Activated CD8-positive, alpha-beta T cell treated with anti-CD3 and anti-CD28 coated beads for 36 hours (primary cell): Measurements from ENCODE around the gene ODF4. TPM values are rescaled to one million over a fixed set of nuclear protein-coding genes. Genes with fewer than 3 reads are reported as not detected.
A peak's percentile ranks its signal among the peaks of the same experiment; 100 is the strongest.

ENCODE experiments used
- ATAC-seq: fragments of 200-7000 bp; cut with Tn5 transposase; one replicate; pipeline ENCODE4 v1.10.0; 2021; ENCODE audit warnings: mild to moderate bottlenecking, moderate library complexity
- CTCF ChIA-PET: fragments of 350-600 bp; sonication (Branson Sonifier 250); formaldehyde crosslinking; loops from one replicate; lab custom pipeline; 2021; ENCODE audit warnings: antibody characterized with exemption; lab: Charles Lee
- POLR2A ChIA-PET: fragments of 350-600 bp; sonication (Branson Sonifier 250); formaldehyde crosslinking; loops from one replicate; lab custom pipeline; 2021; ENCODE audit warnings: antibody characterized with exemption; lab: Charles Lee
- DNase-seq: peaks from one replicate; pipeline ENCODE4 v3.0.0-alpha.2; 2020
- H3K27ac Mint-ChIP-seq: one replicate; pipeline ENCODE4 v1.8.0; 2021; ENCODE audit warnings: mild to moderate bottlenecking, mixed read lengths
- H3K27me3 Mint-ChIP-seq: one replicate; pipeline ENCODE4 v1.8.0; 2021; ENCODE audit warnings: mixed read lengths
- H3K36me3 Mint-ChIP-seq: one replicate; pipeline ENCODE4 v1.8.0; 2021; ENCODE audit warnings: low read depth, mixed read lengths
- H3K4me1 Mint-ChIP-seq: one replicate; pipeline ENCODE4 v1.8.0; 2021; ENCODE audit warnings: low read depth, mixed read lengths
- H3K4me3 Mint-ChIP-seq: one replicate; pipeline ENCODE4 v1.8.0; 2021; ENCODE audit warnings: mild to moderate bottlenecking, moderate library complexity, mixed read lengths
- H3K9me3 Mint-ChIP-seq: one replicate; pipeline ENCODE4 v1.8.0; 2021; ENCODE audit warnings: mixed read lengths
- CTCF ChIP-seq: fragments of 200-600 bp; IDR thresholded peaks from one replicate; pipeline ENCODE4 v1.8.0; 2022; ENCODE audit warnings: antibody characterized with exemption, mild to moderate bottlenecking
- intact Hi-C: fragments of 100-400 bp; cut with micrococcal nuclease; formaldehyde crosslinking; loops from one replicate; pipeline ENCODE4 v1.10.0; 2022
- total RNA-seq, 2 experiments: library from RNA; stranded (reverse); gene quantifications; one replicate each; pipeline ENCODE4 v1.2.3, GENCODE V29; 2021

ODF4 gene
- total RNA-seq, 2 experiments from 2014 or later: not detected

- H3K9me3 Mint-ChIP-seq: no peaks in the 10 kb centered on the region
- peak within 1 kb of the TSS; percentile 97 for H3K4me3 Mint-ChIP-seq
- ATAC-seq: peak; percentile 92
- ChIA-PET CTCF (interaction anchor here (0.6 to 2.9 kb wide), 18 partner anchors 8 to 814 kb away, joined by 3 to 17 read pairs (median 4); partner anchors contain the start of genes MYH10, NDEL1 and SLC25A35), POLR2A (interaction anchor here (0.6 to 2.0 kb wide), 8 partner anchors 11 to 363 kb away, joined by 3 to 7 read pairs (median 4); partner anchors contain the start of gene NDEL1)
- H3K27me3 Mint-ChIP-seq: no peaks in the 10 kb centered on the region
- TF ChIP-seq CTCF: peak; percentile 100
- H3K4me1 Mint-ChIP-seq: peaks cover 50% of the 10 kb centered on the region
- H3K36me3 Mint-ChIP-seq: peaks cover 48% of the 10 kb centered on the region
- intact Hi-C loops: loop anchor here (10.0 kb wide), 1 partner anchor 362 kb away; the partner anchor contains the start of gene CCDC42
- peak; percentile 98 for DNase-seq
- H3K27ac Mint-ChIP-seq: peak within 1 kb of the TSS; percentile 98
Observed at GRCh38 chr17:8383143-8383822, 43.6 kb downstream of the ODF4 start, which contains the start of gene RPL26. RPL26 (minus strand) TSS chr17:8383193; CDS start chr17:8382310, 883 bp downstream.

- TF ChIP-seq CTCF: no peak
- Mint-ChIP-seq H3K9me3 (no peaks in the 10 kb centered on the region), H3K4me3 (peak overlapping the region; percentile 97), H3K27ac (no peak overlapping the region), H3K27me3 (no peaks in the 10 kb centered on the region), H3K36me3 (peaks cover 32% of the 10 kb centered on the region), H3K4me1 (peaks cover 41% of the 10 kb centered on the region)
- POLR2A ChIA-PET: interaction anchor here (2.0 kb wide), 1 partner anchor 9 kb away, joined by 7 read pairs; no protein-coding TSS in a partner anchor
- intact Hi-C loops: loop anchor here (10.0 kb wide), 1 partner anchor 360 kb away; the partner anchor contains the start of gene CCDC42
- CTCF ChIA-PET: interaction anchor here (0.6 kb wide), 1 partner anchor 362 kb away, joined by 3 read pairs; no protein-coding TSS in a partner anchor
- DNase-seq (no peak), ATAC-seq (no peak)
Observed at GRCh38 chr17:8384801-8385378, 45.2 kb downstream of the ODF4 start.

- Mint-ChIP-seq H3K27me3 (no peaks in the 10 kb centered on the region), H3K4me3 (no peak overlapping the region), H3K4me1 (peaks cover 25% of the 10 kb centered on the region), H3K27ac (peak overlapping the region; percentile 12), H3K9me3 (no peaks in the 10 kb centered on the region), H3K36me3 (peaks cover 13% of the 10 kb centered on the region)
- ChIA-PET POLR2A (no interaction called here), CTCF (interaction anchor here (1.3 to 2.4 kb wide), 4 partner anchors 10 to 399 kb away, joined by 5 to 8 read pairs (median 6); partner anchors contain the start of gene KRABD2)
- intact Hi-C loops: loop anchor here (10.0 kb wide), 1 partner anchor 358 kb away; the partner anchor contains the start of gene CCDC42
- no peak for TF ChIP-seq CTCF
- ATAC-seq: no peak
- DNase-seq: no peak
Observed at GRCh38 chr17:8386841-8387240, 47.2 kb downstream of the ODF4 start.

- ATAC-seq (no peak), DNase-seq (no peak)
- Mint-ChIP-seq H3K4me1 (peaks cover 23% of the 10 kb centered on the region), H3K27ac (no peak overlapping the region), H3K9me3 (no peaks in the 10 kb centered on the region), H3K27me3 (no peaks in the 10 kb centered on the region), H3K36me3 (peaks cover under 1% of the 10 kb centered on the region), H3K4me3 (no peak overlapping the region)
- CTCF ChIA-PET: interaction anchor here (1.0 to 2.4 kb wide), 3 partner anchors 11 to 398 kb away, joined by 3 to 8 read pairs (median 5); partner anchors contain the start of gene KRABD2
- no peak for TF ChIP-seq CTCF
- POLR2A ChIA-PET: no interaction called here
- intact Hi-C loops: loop anchor here (10.0 kb wide), 1 partner anchor 357 kb away; the partner anchor contains the start of gene CCDC42
Observed at GRCh38 chr17:8387914-8388651, 48.4 kb downstream of the ODF4 start.
